Fibroblast of villous mesenchyme (primary cell): ENCODE results near the gene TRIM17. TPM values are rescaled to one million over a fixed set of nuclear protein-coding genes. Genes with fewer than 3 reads are reported as not detected.

Source experiments
- DNase-seq: peaks from one replicate; pipeline ENCODE4 v3.0.0-alpha.2; 2010; ENCODE audit warnings: low read depth
- H3K4me3 ChIP-seq: 2 replicates; pipeline ENCODE4 v1.5.1; 2011; ENCODE audit warnings: low read depth, mild to moderate bottlenecking, low read length
- small RNA-seq: library from RNA; depleted of rRNA; stranded (forward); fragments of <200 nt; gene quantifications from one replicate; pipeline ENCODE3, GENCODE V24; 2012
- total RNA-seq: library from RNA; depleted of rRNA; stranded (reverse); fragments of >200 nt; gene quantifications from 2 replicates; pipeline ENCODE4 v1.2.3, GENCODE V29; 2012
- TF ChIP-seq, protein P1 (sequence below): IDR thresholded peaks from 2 replicates; pipeline ENCODE4 v1.5.1; 2012; ENCODE audit warnings: low read depth, mild to moderate bottlenecking, low read length; ENCODE audit not compliant: insufficient read depth

Gene TRIM17
- total RNA-seq, 1 donor: 0.43 TPM

- TF ChIP-seq, protein P1, sequence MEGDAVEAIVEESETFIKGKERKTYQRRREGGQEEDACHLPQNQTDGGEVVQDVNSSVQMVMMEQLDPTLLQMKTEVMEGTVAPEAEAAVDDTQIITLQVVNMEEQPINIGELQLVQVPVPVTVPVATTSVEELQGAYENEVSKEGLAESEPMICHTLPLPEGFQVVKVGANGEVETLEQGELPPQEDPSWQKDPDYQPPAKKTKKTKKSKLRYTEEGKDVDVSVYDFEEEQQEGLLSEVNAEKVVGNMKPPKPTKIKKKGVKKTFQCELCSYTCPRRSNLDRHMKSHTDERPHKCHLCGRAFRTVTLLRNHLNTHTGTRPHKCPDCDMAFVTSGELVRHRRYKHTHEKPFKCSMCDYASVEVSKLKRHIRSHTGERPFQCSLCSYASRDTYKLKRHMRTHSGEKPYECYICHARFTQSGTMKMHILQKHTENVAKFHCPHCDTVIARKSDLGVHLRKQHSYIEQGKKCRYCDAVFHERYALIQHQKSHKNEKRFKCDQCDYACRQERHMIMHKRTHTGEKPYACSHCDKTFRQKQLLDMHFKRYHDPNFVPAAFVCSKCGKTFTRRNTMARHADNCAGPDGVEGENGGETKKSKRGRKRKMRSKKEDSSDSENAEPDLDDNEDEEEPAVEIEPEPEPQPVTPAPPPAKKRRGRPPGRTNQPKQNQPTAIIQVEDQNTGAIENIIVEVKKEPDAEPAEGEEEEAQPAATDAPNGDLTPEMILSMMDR: no peak
- no peak overlapping the region for H3K4me3 ChIP-seq
- no peak for DNase-seq
These were observed 55.1 kb downstream of the TRIM17 start for GRCh38 chr1:228361314-228362140.

DNA sequence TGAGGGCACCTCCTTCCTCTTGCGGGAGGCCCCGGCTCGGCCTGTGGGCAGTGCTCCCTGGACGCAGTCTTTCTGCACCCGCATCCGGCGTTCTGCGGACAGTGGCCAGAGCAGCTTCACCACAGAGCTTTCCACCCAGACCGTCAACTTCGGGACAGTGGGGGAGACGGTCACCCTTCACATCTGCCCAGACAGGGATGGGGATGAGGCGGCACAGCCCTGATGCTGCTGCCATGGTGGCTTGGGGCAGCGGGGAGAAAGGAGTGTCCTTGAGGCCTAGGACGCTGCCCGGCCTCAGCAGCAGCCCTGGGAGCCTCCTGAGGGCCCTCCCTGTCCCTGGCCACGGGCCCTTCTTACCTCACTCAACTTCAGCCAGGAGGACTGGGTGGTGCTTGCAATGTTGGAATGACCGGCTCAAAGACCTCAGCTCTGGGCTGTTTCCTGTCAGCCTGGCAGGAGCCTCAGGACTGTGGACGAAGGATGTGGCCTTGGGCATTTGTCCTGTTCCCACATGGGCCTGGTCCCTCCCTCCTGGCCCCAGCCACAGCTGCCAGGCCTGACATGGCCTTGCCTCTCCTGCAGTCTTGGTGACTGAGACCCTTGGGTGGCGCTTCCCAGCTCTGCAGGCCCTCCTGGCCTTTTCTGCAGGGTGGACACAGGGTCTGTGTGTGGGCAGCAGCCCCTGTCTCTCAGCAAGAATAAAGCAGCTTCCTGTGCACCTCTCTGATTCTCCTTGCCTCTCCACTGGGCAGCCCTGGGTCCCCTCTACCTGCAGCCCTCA lies 55.9 kb downstream of the TRIM17 start:
- no peak overlapping the region for H3K4me3 ChIP-seq
- TF ChIP-seq, protein P1: no peak
- no peak for DNase-seq

DNA sequence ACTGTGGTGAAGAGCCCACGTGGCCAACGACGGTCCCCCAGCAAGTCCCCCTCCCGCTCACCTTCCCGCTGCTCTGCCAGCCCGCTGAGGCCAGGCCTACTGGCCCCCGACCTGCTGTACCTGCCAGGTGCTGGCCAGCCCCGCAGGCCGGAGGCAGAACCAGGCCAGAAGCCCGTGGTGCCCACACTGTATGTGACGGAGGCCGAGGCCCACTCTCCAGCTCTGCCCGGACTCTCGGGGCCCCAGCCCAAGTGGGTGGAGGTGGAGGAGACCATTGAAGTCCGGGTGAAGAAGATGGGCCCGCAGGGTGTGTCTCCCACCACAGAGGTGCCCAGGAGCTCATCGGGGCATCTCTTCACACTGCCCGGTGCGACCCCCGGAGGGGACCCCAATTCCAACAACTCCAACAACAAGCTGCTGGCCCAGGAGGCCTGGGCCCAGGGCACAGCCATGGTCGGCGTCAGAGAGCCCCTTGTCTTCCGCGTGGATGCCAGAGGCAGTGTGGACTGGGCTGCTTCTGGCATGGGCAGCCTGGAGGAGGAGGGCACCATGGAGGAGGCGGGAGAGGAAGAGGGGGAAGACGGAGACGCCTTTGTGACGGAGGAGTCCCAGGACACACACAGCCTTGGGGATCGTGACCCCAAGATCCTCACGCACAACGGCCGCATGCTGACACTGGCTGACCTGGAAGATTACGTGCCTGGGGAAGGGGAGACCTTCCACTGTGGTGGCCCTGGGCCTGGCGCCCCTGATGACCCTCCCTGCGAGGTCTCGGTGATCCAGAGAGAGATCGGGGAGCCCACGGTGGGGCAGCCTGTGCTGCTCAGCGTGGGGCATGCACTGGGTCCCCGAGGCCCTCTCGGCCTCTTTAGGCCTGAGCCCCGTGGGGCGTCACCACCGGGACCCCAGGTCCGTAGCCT lies 56.8 kb downstream of the TRIM17 start:
- TF ChIP-seq, protein P1: no peak
- H3K4me3 ChIP-seq: no peak overlapping the region
- no peak for DNase-seq

GRCh38 chr1:228358764-228359612 lies 57.7 kb downstream of the TRIM17 start:
- no peak for DNase-seq
- TF ChIP-seq, protein P1: no peak
- H3K4me3 ChIP-seq: no peak overlapping the region

DNA sequence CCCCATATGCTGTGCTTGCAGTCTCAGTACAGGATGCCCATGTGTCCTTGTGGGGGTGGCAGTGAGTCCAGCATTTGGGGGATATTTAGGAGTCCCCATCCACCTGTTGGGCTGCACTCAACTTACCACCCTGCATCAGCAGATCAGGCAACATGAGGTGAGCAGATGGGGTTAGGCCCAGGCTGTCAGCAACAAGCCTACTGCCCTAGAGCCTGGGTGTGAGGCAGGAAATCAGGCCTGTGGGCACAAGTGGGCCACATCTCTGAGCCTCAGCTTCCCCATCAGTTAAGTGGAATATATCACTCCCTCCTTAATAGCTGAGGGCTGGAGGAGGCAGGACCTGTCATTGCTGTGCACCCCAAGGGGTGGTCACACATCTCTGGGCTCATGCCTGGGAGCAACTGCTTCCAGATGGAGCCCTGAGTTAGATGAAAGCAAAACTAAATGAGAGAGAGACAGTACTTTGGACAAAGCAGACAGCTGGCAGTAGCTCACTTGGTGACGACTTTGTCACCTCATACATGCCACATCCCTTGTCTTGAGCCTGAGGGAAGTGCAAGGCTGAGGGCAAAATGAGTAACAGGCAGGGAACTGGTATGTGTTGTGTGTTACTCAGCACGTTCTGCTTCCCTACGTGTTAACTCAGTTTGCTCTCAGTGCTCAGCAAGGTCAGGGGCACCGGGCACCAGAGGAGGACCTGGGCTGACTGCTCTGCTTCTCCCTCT lies 58.5 kb downstream of the TRIM17 start:
- DNase-seq: no peak
- H3K4me3 ChIP-seq: no peak overlapping the region
- TF ChIP-seq, protein P1: no peak

Small RNA genes lying within 50 kb of the gene (small RNA-seq; reads per million reads assigned to genes)
- not detected for gene MIR4666A

Other genes with a start within 250 kb of the TRIM17 start
- 13.0 and 14.5 TPM in 2 replicates for gene OBSCN, start 208.8 kb downstream of the TRIM17 start, total RNA-seq
- gene TRIM11, start 10.0 kb downstream of the TRIM17 start, total RNA-seq: 20.7 and 21.9 TPM in 2 replicates
- gene RNF187, start 70.5 kb upstream of the TRIM17 start, total RNA-seq: 41.9 and 57.3 TPM in 2 replicates